ENCODE data around the gene ANTXR1.

ANTXR1 gene

GRCh38 chr2:69119104-69119894, 106.3 kb downstream of the ANTXR1 start:
- TF ChIP-seq CTCF (conservative IDR thresholded peaks at IDR 0.05) (no peak), ZFX (IDR thresholded peaks at IDR 0.05) (no peak)
- no peak overlapping the region; the same call in 1 of the 2 replicates for H3K27ac ChIP-seq

- no peak overlapping the region for H3K27ac ChIP-seq
These were observed 109.3 kb downstream of the ANTXR1 start for GRCh38 chr2:69122271-69122670.

GRCh38 chr2:69123182-69123581, 110.2 kb downstream of the ANTXR1 start:
- no peak for TF ChIP-seq ZFX (IDR thresholded peaks at IDR 0.05)
- no peak for TF ChIP-seq CTCF (conservative IDR thresholded peaks at IDR 0.05)
- H3K27ac ChIP-seq: no peak overlapping the region

More at GRCh38 chr2:69122271-69122670, 109.3 kb downstream of the ANTXR1 start:
- TF ChIP-seq CTCF (conservative IDR thresholded peaks at IDR 0.05) (no peak), ZFX (IDR thresholded peaks at IDR 0.05) (no peak)

- TF ChIP-seq CTCF (conservative IDR thresholded peaks at IDR 0.05): no peak
- TF ChIP-seq ZFX (IDR thresholded peaks at IDR 0.05): no peak
- H3K27ac ChIP-seq: no peak overlapping the region
These were observed 111.4 kb downstream of the ANTXR1 start for GRCh38 chr2:69124343-69124742.

GRCh38 chr2:69125816-69126215, 112.8 kb downstream of the ANTXR1 start:
- no peak overlapping the region for H3K27ac ChIP-seq
- no peak for TF ChIP-seq ZFX (IDR thresholded peaks at IDR 0.05)
- no peak for TF ChIP-seq CTCF (conservative IDR thresholded peaks at IDR 0.05)

- TF ChIP-seq CTCF (conservative IDR thresholded peaks at IDR 0.05): no peak
- no peak for TF ChIP-seq ZFX (IDR thresholded peaks at IDR 0.05)
- H3K27ac ChIP-seq: no peak overlapping the region
These were observed 113.4 kb downstream of the ANTXR1 start for GRCh38 chr2:69126341-69126740.

- TF ChIP-seq CTCF (conservative IDR thresholded peaks at IDR 0.05): no peak
- no peak for TF ChIP-seq ZFX (IDR thresholded peaks at IDR 0.05)
- H3K27ac ChIP-seq: no peak overlapping the region
These were observed 118.5 kb downstream of the ANTXR1 start for GRCh38 chr2:69131452-69131851.

All from C4-2B (cell line).